Measurements from ENCODE around the gene LEAP2. TPM values are rescaled to one million over a fixed set of nuclear protein-coding genes. Genes with fewer than 3 reads are reported as not detected.

LEAP2 gene
- total and polyA plus RNA-seq, 10 of the 15 experiments (the other 5 are each of a cell fraction or from before 2014, with no cell fraction given) = 1.9 to 8.8 (median 2.3) TPM

DNA sequence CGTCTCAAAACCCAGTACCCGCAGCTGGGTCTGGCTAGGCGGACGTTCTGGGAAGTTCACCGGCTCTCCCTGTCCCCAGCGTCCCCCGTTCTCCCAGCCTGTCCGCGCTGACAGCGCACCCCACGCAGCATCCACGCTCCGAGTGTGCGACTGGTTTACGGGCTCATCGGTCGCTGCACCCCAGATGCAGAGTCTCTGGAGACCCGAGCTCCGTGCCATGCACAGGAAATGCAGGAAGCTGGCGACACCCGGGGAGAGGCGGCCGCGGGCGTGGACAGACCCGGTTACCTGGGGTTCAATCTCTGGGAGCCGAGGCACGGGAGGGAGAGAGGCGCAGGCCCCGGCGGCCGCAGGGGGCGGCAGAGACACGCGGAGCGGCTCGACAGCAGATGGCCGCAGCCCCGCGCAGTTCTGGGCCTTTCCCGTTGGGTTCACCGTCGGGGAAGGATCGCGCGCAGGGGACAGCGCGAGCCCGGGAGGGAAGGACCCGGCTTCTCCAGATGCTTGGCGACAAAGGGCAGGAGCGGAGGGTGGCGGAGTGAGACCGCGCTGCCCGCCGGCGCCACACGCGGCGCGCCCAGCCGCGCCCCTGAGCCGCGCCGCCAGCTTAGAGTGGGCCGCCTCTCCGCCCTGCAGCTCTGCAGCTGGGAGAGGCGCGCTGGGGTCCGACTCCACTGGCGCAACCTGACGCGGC, 43.6 kb upstream of the LEAP2 start (continued):
- TF ChIP-seq TCF3 (IDR thresholded peaks at IDR 0.05; ENCODE audit: borderline replicate concordance, insufficient read depth, low read depth, low read length) = peak; percentile 65; the same call in 1 of the 2 replicates
- TF ChIP-seq, protein P1, sequence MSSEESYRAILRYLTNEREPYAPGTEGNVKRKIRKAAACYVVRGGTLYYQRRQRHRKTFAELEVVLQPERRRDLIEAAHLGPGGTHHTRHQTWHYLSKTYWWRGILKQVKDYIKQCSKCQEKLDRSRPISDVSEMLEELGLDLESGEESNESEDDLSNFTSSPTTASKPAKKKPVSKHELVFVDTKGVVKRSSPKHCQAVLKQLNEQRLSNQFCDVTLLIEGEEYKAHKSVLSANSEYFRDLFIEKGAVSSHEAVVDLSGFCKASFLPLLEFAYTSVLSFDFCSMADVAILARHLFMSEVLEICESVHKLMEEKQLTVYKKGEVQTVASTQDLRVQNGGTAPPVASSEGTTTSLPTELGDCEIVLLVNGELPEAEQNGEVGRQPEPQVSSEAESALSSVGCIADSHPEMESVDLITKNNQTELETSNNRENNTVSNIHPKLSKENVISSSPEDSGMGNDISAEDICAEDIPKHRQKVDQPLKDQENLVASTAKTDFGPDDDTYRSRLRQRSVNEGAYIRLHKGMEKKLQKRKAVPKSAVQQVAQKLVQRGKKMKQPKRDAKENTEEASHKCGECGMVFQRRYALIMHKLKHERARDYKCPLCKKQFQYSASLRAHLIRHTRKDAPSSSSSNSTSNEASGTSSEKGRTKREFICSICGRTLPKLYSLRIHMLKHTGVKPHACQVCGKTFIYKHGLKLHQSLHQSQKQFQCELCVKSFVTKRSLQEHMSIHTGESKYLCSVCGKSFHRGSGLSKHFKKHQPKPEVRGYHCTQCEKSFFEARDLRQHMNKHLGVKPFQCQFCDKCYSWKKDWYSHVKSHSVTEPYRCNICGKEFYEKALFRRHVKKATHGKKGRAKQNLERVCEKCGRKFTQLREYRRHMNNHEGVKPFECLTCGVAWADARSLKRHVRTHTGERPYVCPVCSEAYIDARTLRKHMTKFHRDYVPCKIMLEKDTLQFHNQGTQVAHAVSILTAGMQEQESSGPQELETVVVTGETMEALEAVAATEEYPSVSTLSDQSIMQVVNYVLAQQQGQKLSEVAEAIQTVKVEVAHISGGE (CRISPR knock-in tag; IDR thresholded peaks at IDR 0.05) = no peak
- peak; percentile 74 for TF ChIP-seq ZNF207 (IDR thresholded peaks at IDR 0.05; ENCODE audit: borderline replicate concordance)
- peak; percentile 66 for TF ChIP-seq EED (IDR thresholded peaks at IDR 0.05; ENCODE audit: low read depth)
- no peak for TF ChIP-seq STAT1 (conservative IDR thresholded peaks at IDR 0.05)
- no peak for TF ChIP-seq TCF7 (IDR thresholded peaks at IDR 0.05; ENCODE audit: borderline replicate concordance)
- TF ChIP-seq PAX8 (IDR thresholded peaks at IDR 0.05) = no peak
- TF ChIP-seq MTA3 (IDR thresholded peaks at IDR 0.05; ENCODE audit: borderline replicate concordance, low read length) = no peak
- TF ChIP-seq GATAD2B (conservative IDR thresholded peaks at IDR 0.05; ENCODE audit: low read depth) = peak; percentile 68
- TF ChIP-seq HCFC1 (IDR thresholded peaks at IDR 0.05; ENCODE audit: low read length) = no peak; the same call in 1 of the 2 replicates
- no peak for TF ChIP-seq SIX5 (IDR thresholded peaks at IDR 0.05; ENCODE audit: low read depth, low read length, severe bottlenecking)
- no peak for TF ChIP-seq NFXL1 (IDR thresholded peaks at IDR 0.05; ENCODE audit: borderline replicate concordance)
- TF ChIP-seq EZH2 (IDR thresholded peaks at IDR 0.05; ENCODE audit: borderline replicate concordance, control insufficient read depth, low read depth, low read length) = no peak
- TF ChIP-seq CREB1 (IDR thresholded peaks at IDR 0.05; ENCODE audit: low read depth) = 0 out of 2 replicates have a peak, but pooled peaks have one; percentile 32
- no peak for TF ChIP-seq ASH2L (IDR thresholded peaks at IDR 0.05; ENCODE audit: borderline replicate concordance, low read depth)
- no peak for TF ChIP-seq SP1 (IDR thresholded peaks at IDR 0.05; ENCODE audit: low read depth, low read length)
- no peak for TF ChIP-seq FOXK2 (IDR thresholded peaks at IDR 0.05)
- no peak for TF ChIP-seq ZNF384 (IDR thresholded peaks at IDR 0.05; ENCODE audit: borderline replicate concordance, low read depth, low read length)
- TF ChIP-seq YY1 (IDR thresholded peaks at IDR 0.05; ENCODE audit: low read depth, low read length) = peak; percentile 88
- TF ChIP-seq, protein P2, sequence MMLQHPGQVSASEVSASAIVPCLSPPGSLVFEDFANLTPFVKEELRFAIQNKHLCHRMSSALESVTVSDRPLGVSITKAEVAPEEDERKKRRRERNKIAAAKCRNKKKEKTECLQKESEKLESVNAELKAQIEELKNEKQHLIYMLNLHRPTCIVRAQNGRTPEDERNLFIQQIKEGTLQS (IDR thresholded peaks at IDR 0.05; ENCODE audit: borderline replicate concordance, extremely low read depth, low read depth, low read length) = no peak
- no peak for TF ChIP-seq JUND (IDR thresholded peaks at IDR 0.05; ENCODE audit: low read depth, low read length)
- no peak for TF ChIP-seq SIN3A (IDR thresholded peaks at IDR 0.05; ENCODE audit: low read depth, low read length)
- no peak for TF ChIP-seq RAD51 (IDR thresholded peaks at IDR 0.05)
- TF ChIP-seq SMARCA5 (IDR thresholded peaks at IDR 0.05) = peak; percentile 98
- TF ChIP-seq CREM (IDR thresholded peaks at IDR 0.05; ENCODE audit: low read depth) = 0 out of 2 replicates have a peak, but pooled peaks have one; percentile 30
- TF ChIP-seq PAX5 (IDR thresholded peaks at IDR 0.05; ENCODE audit: borderline replicate concordance, low read depth, low read length) = no peak
- TF ChIP-seq MEF2B (IDR thresholded peaks at IDR 0.05; ENCODE audit: partially characterized antibody, poor library complexity, severe bottlenecking) = no peak
- TF ChIP-seq HDAC6 (IDR thresholded peaks at IDR 0.05; ENCODE audit: unreplicated experiment) = peak; percentile 59

Data from GM12878 (cell line).